ENCODE measurements around the gene GFER.
A peak's percentile ranks its signal among the peaks of the same experiment; 100 is the strongest.
"Not testable (repeated sequence)": the region's sequence is repeated elsewhere in the genome, so short reads cannot be mapped to it uniquely, and the experiment has no call there.

The GFER gene

GRCh38 chr16:2028620-2029220, 44.7 kb downstream of the GFER start:
- H3K27ac ChIP-seq (ENCODE audit: insufficient read depth, low read depth, low read length, poor library complexity, severe bottlenecking): no peak overlapping the region
- no peak overlapping the region for H3K4me3 ChIP-seq (ENCODE audit: insufficient read depth, low read depth, low read length)
- 93 to 94% methylated on average over 18 of the region's 18 CpGs for WGBS, 2 experiments
- H3K4me1 ChIP-seq (ENCODE audit: control insufficient read depth, insufficient read depth, low read length): peaks cover 7% of the 10 kb centered on the region
- no peaks in the 10 kb centered on the region for H3K36me3 ChIP-seq (ENCODE audit: control insufficient read depth, insufficient read depth, low read length)
- no peaks in the 10 kb centered on the region for H3K9me3 ChIP-seq (ENCODE audit: control insufficient read depth, low read length)
- peaks cover 49% of the 10 kb centered on the region for H3K27me3 ChIP-seq (ENCODE audit: control insufficient read depth, insufficient read depth, low read length, poor library complexity, severe bottlenecking)

- no peak overlapping the region for H3K27ac ChIP-seq (ENCODE audit: insufficient read depth, low read depth, low read length, poor library complexity, severe bottlenecking)
- H3K4me3 ChIP-seq (ENCODE audit: insufficient read depth, low read depth, low read length): no peak overlapping the region
- H3K9me3 ChIP-seq (ENCODE audit: control insufficient read depth, low read length): no peaks in the 10 kb centered on the region
- 92 to 93% methylated on average over 22 of the region's 22 CpGs for WGBS, 2 experiments
- peaks cover 11% of the 10 kb centered on the region for H3K4me1 ChIP-seq (ENCODE audit: control insufficient read depth, insufficient read depth, low read length)
- H3K27me3 ChIP-seq (ENCODE audit: control insufficient read depth, insufficient read depth, low read length, poor library complexity, severe bottlenecking): peaks cover 42% of the 10 kb centered on the region
- H3K36me3 ChIP-seq (ENCODE audit: control insufficient read depth, insufficient read depth, low read length): no peaks in the 10 kb centered on the region
Observed at GRCh38 chr16:2029350-2029749, 45.4 kb downstream of the GFER start.

DNA sequence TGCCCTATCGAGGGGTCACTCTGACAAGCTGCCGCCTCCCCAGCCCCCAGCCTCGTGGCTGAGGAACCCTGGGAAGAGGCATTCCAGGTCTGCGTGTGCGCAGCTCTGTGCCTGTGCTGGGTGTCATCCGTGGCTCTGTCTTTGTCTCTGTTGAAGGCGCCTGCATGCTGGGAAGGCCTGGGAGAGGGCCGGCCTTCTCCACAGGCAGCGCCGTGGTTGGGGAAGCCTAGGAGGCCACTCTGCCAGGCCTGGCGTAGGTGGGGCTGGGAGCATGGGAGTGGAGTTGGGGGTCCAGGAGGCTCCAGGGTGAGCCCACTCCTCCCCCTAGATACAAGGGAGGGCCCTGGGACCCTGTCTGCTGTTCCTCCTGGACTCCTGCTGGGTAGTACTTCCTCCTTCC, 46.0 kb downstream of the GFER start:
- peaks cover 37% of the 10 kb centered on the region for H3K27me3 ChIP-seq (ENCODE audit: control insufficient read depth, insufficient read depth, low read length, poor library complexity, severe bottlenecking)
- 86 to 88% methylated on average over 11 of the region's 11 CpGs for WGBS, 2 experiments
- H3K27ac ChIP-seq (ENCODE audit: insufficient read depth, low read depth, low read length, poor library complexity, severe bottlenecking): no peak overlapping the region
- no peaks in the 10 kb centered on the region for H3K36me3 ChIP-seq (ENCODE audit: control insufficient read depth, insufficient read depth, low read length)
- H3K9me3 ChIP-seq (ENCODE audit: control insufficient read depth, low read length): no peaks in the 10 kb centered on the region
- H3K4me1 ChIP-seq (ENCODE audit: control insufficient read depth, insufficient read depth, low read length): peaks cover 12% of the 10 kb centered on the region
- no peak overlapping the region for H3K4me3 ChIP-seq (ENCODE audit: insufficient read depth, low read depth, low read length)

- 92 to 93% methylated on average over 11 of the region's 11 CpGs for WGBS, 2 experiments
- peaks cover 27% of the 10 kb centered on the region for H3K27me3 ChIP-seq (ENCODE audit: control insufficient read depth, insufficient read depth, low read length, poor library complexity, severe bottlenecking)
- H3K4me3 ChIP-seq (ENCODE audit: insufficient read depth, low read depth, low read length): no peak overlapping the region
- no peaks in the 10 kb centered on the region for H3K36me3 ChIP-seq (ENCODE audit: control insufficient read depth, insufficient read depth, low read length)
- H3K27ac ChIP-seq (ENCODE audit: insufficient read depth, low read depth, low read length, poor library complexity, severe bottlenecking): no peak overlapping the region
- no peaks in the 10 kb centered on the region for H3K9me3 ChIP-seq (ENCODE audit: control insufficient read depth, low read length)
- peaks cover 18% of the 10 kb centered on the region for H3K4me1 ChIP-seq (ENCODE audit: control insufficient read depth, insufficient read depth, low read length)
Observed at GRCh38 chr16:2031081-2031577, 47.1 kb downstream of the GFER start.

DNA sequence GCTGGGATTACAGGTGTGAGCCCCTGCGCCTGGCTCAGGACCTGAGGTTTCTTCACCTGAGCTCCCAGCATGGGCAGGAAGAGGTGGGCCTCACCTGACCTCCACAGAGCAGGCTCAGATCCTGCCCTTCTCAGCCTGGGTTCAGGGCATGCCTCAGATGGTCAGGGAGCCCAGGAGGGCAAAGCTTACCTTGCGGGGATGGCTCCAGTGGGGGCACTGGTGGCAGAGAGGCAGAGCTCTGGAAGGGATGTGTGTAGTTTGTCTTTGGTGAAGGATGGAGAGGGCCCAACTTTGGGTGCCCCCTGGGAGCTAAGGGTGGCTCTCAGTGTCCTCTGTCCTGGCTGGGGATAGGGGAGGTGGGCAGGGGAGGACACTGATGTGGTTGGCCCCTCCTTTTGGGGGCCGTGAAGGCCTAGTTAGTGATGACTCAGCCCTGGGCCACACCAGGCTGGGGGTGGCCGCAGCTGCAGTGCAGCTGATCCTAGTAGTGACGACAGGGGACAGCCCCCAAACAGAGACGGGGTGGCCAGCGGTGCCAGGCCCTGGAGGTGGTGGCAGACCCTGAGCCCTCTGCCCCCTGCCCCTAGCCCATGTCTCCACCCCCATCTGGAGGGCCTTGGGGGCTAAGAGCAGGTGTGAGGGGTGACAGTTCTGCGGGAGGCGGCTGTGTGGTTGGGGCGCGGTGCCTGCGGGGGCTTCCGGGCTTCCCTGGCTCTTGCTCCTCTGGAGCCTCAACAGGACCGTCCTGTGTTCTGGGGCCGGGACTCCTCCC, 48.5 kb downstream of the GFER start:
- WGBS, 2 experiments: 92 to 94% methylated on average over 15 of the region's 15 CpGs
- no peaks in the 10 kb centered on the region for H3K9me3 ChIP-seq (ENCODE audit: control insufficient read depth, low read length)
- peaks cover 14% of the 10 kb centered on the region for H3K27me3 ChIP-seq (ENCODE audit: control insufficient read depth, insufficient read depth, low read length, poor library complexity, severe bottlenecking)
- H3K36me3 ChIP-seq (ENCODE audit: control insufficient read depth, insufficient read depth, low read length): no peaks in the 10 kb centered on the region
- no peak overlapping the region for H3K4me3 ChIP-seq (ENCODE audit: insufficient read depth, low read depth, low read length)
- no peak overlapping the region for H3K27ac ChIP-seq (ENCODE audit: insufficient read depth, low read depth, low read length, poor library complexity, severe bottlenecking)
- peaks cover 18% of the 10 kb centered on the region for H3K4me1 ChIP-seq (ENCODE audit: control insufficient read depth, insufficient read depth, low read length)

DNA sequence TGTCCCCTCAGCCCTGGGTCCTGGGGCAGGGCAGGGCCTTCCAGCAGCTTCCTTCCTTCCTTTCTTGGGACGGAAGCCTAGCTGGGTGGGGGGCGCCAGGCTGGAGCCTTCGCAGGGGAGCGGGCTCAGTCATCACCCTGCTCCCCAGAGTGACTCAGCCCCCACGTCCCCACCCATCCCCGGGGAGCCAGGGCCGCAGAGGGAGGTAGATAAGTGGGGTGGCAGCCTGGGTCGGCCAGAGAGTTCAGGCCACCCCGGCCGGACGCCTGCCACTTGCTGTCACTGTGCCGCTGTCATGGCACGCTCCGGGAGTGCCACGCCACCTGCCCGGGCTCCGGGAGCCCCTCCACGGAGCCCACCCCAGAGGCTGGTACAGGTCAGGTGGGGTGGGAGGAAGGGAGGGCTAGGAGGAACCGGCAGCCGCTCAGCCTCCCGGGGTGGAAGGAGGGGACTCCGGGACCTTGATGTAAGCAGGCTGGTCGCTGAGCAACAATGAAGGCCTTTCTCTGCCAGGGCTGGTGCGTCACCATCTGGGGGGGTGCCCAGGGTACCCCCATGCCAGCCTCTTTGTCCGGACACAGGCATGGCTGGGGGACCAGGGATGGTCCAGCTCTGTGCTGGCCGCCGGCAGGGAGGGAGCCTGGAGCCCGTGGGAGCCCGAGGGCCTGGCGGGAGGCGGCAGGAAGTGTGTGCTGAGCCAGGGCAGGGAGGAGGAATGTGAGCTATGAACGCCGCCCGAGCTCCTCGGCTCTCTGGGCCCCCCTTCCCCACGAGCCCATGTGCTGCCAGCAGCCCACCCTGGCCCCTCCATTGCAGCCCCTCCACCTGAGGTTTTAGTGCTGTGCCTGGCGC, 49.3 kb downstream of the GFER start:
- Histone ChIP-seq H3K27ac (ENCODE audit: insufficient read depth, low read depth, low read length, poor library complexity, severe bottlenecking) (peak overlapping the region; percentile 1), H3K36me3 (ENCODE audit: control insufficient read depth, insufficient read depth, low read length) (no peaks in the 10 kb centered on the region), H3K4me1 (ENCODE audit: control insufficient read depth, insufficient read depth, low read length) (peaks cover 18% of the 10 kb centered on the region), H3K4me3 (ENCODE audit: insufficient read depth, low read depth, low read length) (no peak overlapping the region), H3K9me3 (ENCODE audit: control insufficient read depth, low read length) (no peaks in the 10 kb centered on the region), H3K27me3 (ENCODE audit: control insufficient read depth, insufficient read depth, low read length, poor library complexity, severe bottlenecking) (peaks cover 6% of the 10 kb centered on the region)
- 70 to 72% methylated on average over 37 of the region's 37 CpGs for WGBS, 2 experiments

- 87 to 90% methylated on average over 12 to 13 of the region's 32 CpGs for WGBS, 2 experiments
- not testable (repeated sequence) for H3K36me3 ChIP-seq (ENCODE audit: control insufficient read depth, insufficient read depth, low read length); H3K27me3 ChIP-seq (ENCODE audit: control insufficient read depth, insufficient read depth, low read length, poor library complexity, severe bottlenecking); H3K9me3 ChIP-seq (ENCODE audit: control insufficient read depth, low read length); H3K4me3 ChIP-seq (ENCODE audit: insufficient read depth, low read depth, low read length)
- Histone ChIP-seq H3K27ac (ENCODE audit: insufficient read depth, low read depth, low read length, poor library complexity, severe bottlenecking) (peak overlapping the region; percentile 1), H3K4me1 (ENCODE audit: control insufficient read depth, insufficient read depth, low read length) (peaks cover 18% of the 10 kb centered on the region)
Observed at GRCh38 chr16:2033909-2034695, 50.1 kb downstream of the GFER start.

DNA sequence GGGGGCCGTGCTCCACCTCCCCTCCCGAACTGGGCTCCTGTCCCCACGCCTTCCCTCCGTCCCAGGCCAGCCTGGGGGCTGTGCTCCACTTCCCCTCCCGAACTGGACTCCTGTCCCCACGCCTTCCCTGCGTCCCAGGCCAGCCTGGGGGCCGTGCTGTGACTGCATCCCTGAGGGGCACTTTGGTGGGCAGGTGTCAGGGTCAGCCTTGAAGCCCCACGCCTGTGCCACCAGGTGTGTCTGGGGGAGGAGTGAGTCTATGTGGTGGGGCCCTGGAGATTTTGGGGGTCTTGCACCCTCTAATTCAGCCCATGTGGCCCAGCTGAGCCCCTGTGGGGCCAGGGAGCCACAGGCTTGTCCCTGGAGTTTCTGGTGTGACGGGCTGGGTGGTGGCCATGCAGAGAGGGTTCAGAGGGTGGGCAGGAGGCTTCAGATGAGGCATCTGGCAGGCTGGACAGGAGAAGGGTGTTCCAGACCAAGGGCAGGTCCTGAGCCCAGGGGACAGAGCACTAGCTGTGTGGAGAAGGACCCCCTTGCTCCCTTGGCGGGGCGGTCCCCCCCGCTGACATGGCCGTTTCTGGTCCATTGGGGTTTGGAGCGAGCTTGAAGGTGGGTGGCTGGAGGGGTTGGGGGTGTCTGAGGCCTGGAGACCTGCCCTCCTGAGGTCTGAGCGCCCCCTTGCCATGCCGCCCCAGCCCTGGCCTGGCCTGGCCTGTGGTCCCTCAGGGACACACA, 50.9 kb downstream of the GFER start:
- Histone ChIP-seq H3K4me1 (ENCODE audit: control insufficient read depth, insufficient read depth, low read length) (peaks cover 18% of the 10 kb centered on the region), H3K27ac (ENCODE audit: insufficient read depth, low read depth, low read length, poor library complexity, severe bottlenecking) (no peak overlapping the region), H3K27me3 (ENCODE audit: control insufficient read depth, insufficient read depth, low read length, poor library complexity, severe bottlenecking) (no peaks in the 10 kb centered on the region), H3K4me3 (ENCODE audit: insufficient read depth, low read depth, low read length) (no peak overlapping the region), H3K9me3 (ENCODE audit: control insufficient read depth, low read length) (no peaks in the 10 kb centered on the region), H3K36me3 (ENCODE audit: control insufficient read depth, insufficient read depth, low read length) (no peaks in the 10 kb centered on the region)
- 91 to 94% methylated on average over 17 of the region's 17 CpGs for WGBS, 2 experiments

DNA sequence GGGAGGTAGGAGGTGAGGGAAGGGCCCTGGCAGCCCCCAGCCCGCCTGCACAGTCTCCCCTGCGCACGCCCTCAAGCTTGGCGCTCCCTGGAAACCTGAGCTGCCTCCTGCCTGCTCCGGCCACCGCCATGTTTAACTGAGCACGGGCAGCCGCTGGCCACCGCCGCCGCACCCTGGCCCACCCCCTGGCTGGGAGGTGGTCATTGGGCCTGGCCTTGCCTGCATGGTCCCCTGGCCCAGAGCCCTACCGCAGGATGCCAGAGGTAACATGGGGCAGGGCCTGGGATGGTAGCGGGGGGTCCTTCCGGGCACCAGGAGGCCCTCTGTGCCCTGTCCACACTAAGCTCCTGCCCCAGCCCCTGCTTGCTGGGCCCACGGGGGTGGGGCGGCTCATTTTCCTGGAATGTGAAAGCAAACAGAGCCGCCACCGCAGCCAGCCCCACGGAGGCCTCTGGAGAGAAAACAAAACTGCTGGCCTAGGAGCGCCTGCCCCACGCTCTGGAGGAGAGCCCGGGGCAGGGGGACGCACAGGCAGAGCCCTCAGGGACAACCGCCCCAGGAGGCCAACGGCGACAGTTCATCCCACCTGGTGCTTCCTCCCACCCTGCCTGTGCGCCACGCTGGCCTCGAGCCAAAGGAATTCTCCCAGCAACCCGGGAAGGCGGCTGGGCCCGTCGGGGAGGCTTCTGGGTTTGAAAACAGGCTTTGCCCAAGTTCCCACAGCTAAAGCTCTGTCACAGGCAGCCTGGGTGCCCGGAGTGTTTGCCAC, 51.6 kb downstream of the GFER start:
- H3K4me1 ChIP-seq (ENCODE audit: control insufficient read depth, insufficient read depth, low read length): peaks cover 18% of the 10 kb centered on the region
- H3K4me3 ChIP-seq (ENCODE audit: insufficient read depth, low read depth, low read length): no peak overlapping the region
- H3K36me3 ChIP-seq (ENCODE audit: control insufficient read depth, insufficient read depth, low read length): no peaks in the 10 kb centered on the region
- no peaks in the 10 kb centered on the region for H3K9me3 ChIP-seq (ENCODE audit: control insufficient read depth, low read length)
- H3K27me3 ChIP-seq (ENCODE audit: control insufficient read depth, insufficient read depth, low read length, poor library complexity, severe bottlenecking): no peaks in the 10 kb centered on the region
- WGBS, 2 experiments: 80 to 81% methylated on average over 34 of the region's 34 CpGs
- H3K27ac ChIP-seq (ENCODE audit: insufficient read depth, low read depth, low read length, poor library complexity, severe bottlenecking): peak overlapping the region; percentile 60
